Mesenchymal stem cell (in vitro differentiated cells and primary cell): ENCODE data around the gene FILIP1L.

ENCODE experiments used
- DNase-seq: peaks from one replicate; pipeline ENCODE4 v3.0.0-alpha.2; 2013
- H2AFZ ChIP-seq: one replicate; pipeline ENCODE4 v1.6.1; 2013; ENCODE audit warnings: low read depth, mild to moderate bottlenecking, control low read depth, inconsistent platforms, low read length, moderate library complexity
- H2AK5ac ChIP-seq: 2 replicates; pipeline ENCODE4 v1.6.1; 2013; ENCODE audit warnings: low read length, moderate library complexity, mild to moderate bottlenecking, inconsistent platforms; ENCODE audit not compliant: severe bottlenecking
- H2BK120ac ChIP-seq: one replicate; pipeline ENCODE4 v1.6.1; 2013; ENCODE audit warnings: low read depth, mild to moderate bottlenecking, inconsistent platforms, low read length, moderate library complexity
- H2BK12ac ChIP-seq, 2 experiments: one replicate each; pipeline ENCODE4 v1.6.1; 2013; ENCODE audit warnings: inconsistent platforms in 2 of 2, low read length in 2 of 2, mild to moderate bottlenecking in 2 of 2, moderate library complexity in 2 of 2, control low read depth in 1 of 2
- H2BK15ac ChIP-seq: one replicate; pipeline ENCODE4 v1.6.1; 2013; ENCODE audit warnings: mild to moderate bottlenecking, low read depth, inconsistent platforms; ENCODE audit not compliant: poor library complexity, severe bottlenecking
- H2BK5ac ChIP-seq: 2 replicates; pipeline ENCODE4 v1.6.1; 2013; ENCODE audit warnings: low read depth, mild to moderate bottlenecking, low read length, control low read depth, inconsistent platforms; ENCODE audit not compliant: poor library complexity, severe bottlenecking
- H3K14ac ChIP-seq, 2 experiments: one replicate each; pipeline ENCODE4 v1.6.1; 2013; ENCODE audit warnings: inconsistent platforms in 2 of 2, low read length in 2 of 2, control low read depth in 1 of 2, mild to moderate bottlenecking in 1 of 2, moderate library complexity in 1 of 2
- H3K18ac ChIP-seq, 2 experiments: one replicate each; pipeline ENCODE4 v1.6.1; 2013; ENCODE audit warnings: inconsistent platforms in 2 of 2, low read length in 2 of 2, control low read depth in 1 of 2, low read depth in 1 of 2, mild to moderate bottlenecking in 1 of 2
- H3K23ac ChIP-seq, 2 experiments: one replicate each; pipeline ENCODE4 v1.6.1; 2013; ENCODE audit warnings: inconsistent platforms in 2 of 2, low read length in 2 of 2, mild to moderate bottlenecking in 2 of 2, moderate library complexity in 2 of 2, control low read depth in 1 of 2
- H3K27ac ChIP-seq: 2 replicates; pipeline ENCODE4 v1.5.1; 2013; ENCODE audit warnings: mild to moderate bottlenecking, moderate library complexity, low read length, control low read depth, inconsistent platforms; ENCODE audit not compliant: poor library complexity, severe bottlenecking
- H3K27me3 ChIP-seq, 2 experiments: 2 replicates each; pipeline versions ENCODE4 v1.6.1 to v1.7.0; 2013; ENCODE audit warnings: low read length in 2 of 2, mild to moderate bottlenecking in 2 of 2, moderate library complexity in 2 of 2, control low read depth in 1 of 2, inconsistent platforms in 1 of 2; ENCODE audit not compliant: control insufficient read depth in 1 of 2, insufficient read depth in 1 of 2
- H3K36me3 ChIP-seq, 2 experiments: 2 replicates each; pipeline versions ENCODE4 v1.6.1 to v1.7.0; 2013; ENCODE audit warnings: low read length in 2 of 2, control low read depth in 1 of 2, inconsistent platforms in 1 of 2, low read depth in 1 of 2, mild to moderate bottlenecking in 1 of 2; ENCODE audit not compliant: insufficient read depth in 2 of 2, control insufficient read depth in 1 of 2
- H3K4ac ChIP-seq, 2 experiments: one replicate each; pipeline ENCODE4 v1.6.1; 2013; ENCODE audit warnings: inconsistent platforms in 2 of 2, low read length in 2 of 2, mild to moderate bottlenecking in 2 of 2, moderate library complexity in 2 of 2, control low read depth in 1 of 2, low read depth in 1 of 2
- H3K4me1 ChIP-seq: 2 replicates; pipeline ENCODE4 v1.6.1; 2013; ENCODE audit warnings: low read depth, low read length, control low read depth; ENCODE audit not compliant: control insufficient read depth, insufficient read depth
- H3K4me2 ChIP-seq: 2 replicates; pipeline ENCODE4 v1.6.1; 2013; ENCODE audit warnings: low read length, mild to moderate bottlenecking, inconsistent platforms; ENCODE audit not compliant: poor library complexity, severe bottlenecking
- H3K4me3 ChIP-seq, 2 experiments: 2 replicates each; pipeline versions ENCODE4 v1.5.1 to v1.7.0; 2013; ENCODE audit warnings: low read length in 2 of 2, mild to moderate bottlenecking in 2 of 2, control low read depth in 1 of 2, low read depth in 1 of 2; ENCODE audit not compliant: insufficient read depth in 1 of 2
- H3K79me1 ChIP-seq: replicated peaks from 2 replicates; pipeline ENCODE4 v1.6.1; 2013; ENCODE audit warnings: mild to moderate bottlenecking, control low read depth, low read length, inconsistent platforms; ENCODE audit not compliant: poor library complexity, severe bottlenecking
- H3K9ac ChIP-seq: 2 replicates; pipeline ENCODE4 v1.7.0; 2013; ENCODE audit warnings: mild to moderate bottlenecking, low read length, moderate library complexity
- H3K9me3 ChIP-seq: 2 replicates; pipeline ENCODE4 v1.7.0; 2013; ENCODE audit warnings: mild to moderate bottlenecking, low read length; ENCODE audit not compliant: control insufficient read depth
- H4K8ac ChIP-seq: one replicate; pipeline ENCODE4 v1.6.1; 2013; ENCODE audit warnings: inconsistent platforms, mild to moderate bottlenecking, low read length, moderate library complexity
- H4K91ac ChIP-seq: one replicate; pipeline ENCODE4 v1.6.1; 2013; ENCODE audit warnings: mild to moderate bottlenecking, low read length, inconsistent platforms
- WGBS: methylation state at CpG from one replicate; pipeline ENCODE4 v1.1.7; 2013; ENCODE audit warnings: mixed read lengths; 5-methylcytosine and 5-hydroxymethylcytosine counted together

FILIP1L gene

GRCh38 chr3:99952306-99952705 lies 162.0 kb downstream of the FILIP1L start:
- no peak overlapping the region for H4K8ac ChIP-seq
- DNase-seq: peak; percentile 63
- no peaks in the 10 kb centered on the region for H3K27me3 ChIP-seq
- H3K18ac ChIP-seq: no peak overlapping the region
- H2BK15ac ChIP-seq: no peak overlapping the region
- H3K14ac ChIP-seq: no peak overlapping the region
- no peak overlapping the region for H2BK12ac ChIP-seq
- no peak overlapping the region for H3K4me2 ChIP-seq
- H3K4ac ChIP-seq: no peak overlapping the region
- H3K4me1 ChIP-seq: peaks cover 5% of the 10 kb centered on the region
- no peak overlapping the region for H3K4me3 ChIP-seq
- peak overlapping the region; percentile 97 for H3K27ac ChIP-seq
- H3K79me1 ChIP-seq: peaks cover 8% of the 10 kb centered on the region
- H2AFZ ChIP-seq: no peak overlapping the region
- H3K23ac ChIP-seq: no peak overlapping the region
- H3K9me3 ChIP-seq: no peaks in the 10 kb centered on the region
- H2AK5ac ChIP-seq: no peak overlapping the region
- no peak overlapping the region for H3K9ac ChIP-seq
- no peak overlapping the region for H2BK5ac ChIP-seq
- H2BK120ac ChIP-seq: no peak overlapping the region
- H4K91ac ChIP-seq: no peak overlapping the region
- H3K36me3 ChIP-seq: no peaks in the 10 kb centered on the region
- 0% methylated on average over 1 of the region's 1 CpG for WGBS

DNA sequence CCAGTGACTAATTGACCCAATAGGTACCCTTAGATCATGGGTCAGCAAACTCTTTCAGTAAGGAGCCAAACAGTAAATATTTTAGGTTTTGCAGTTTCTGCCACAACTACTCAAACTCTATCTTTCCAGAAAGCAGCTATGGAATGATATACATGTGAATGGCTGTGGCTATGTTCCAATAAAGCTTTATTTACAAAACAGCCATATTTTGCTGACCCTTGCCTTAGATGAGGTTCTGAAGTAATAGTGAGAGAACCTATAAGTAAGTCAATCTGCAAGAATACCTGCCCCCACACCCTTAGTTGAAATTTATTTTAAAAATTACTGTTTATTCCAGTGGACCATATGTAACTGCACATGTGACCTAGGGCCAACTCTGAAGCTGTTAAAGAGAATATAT lies 162.6 kb downstream of the FILIP1L start:
- H4K8ac ChIP-seq: no peak overlapping the region
- H3K9me3 ChIP-seq: no peaks in the 10 kb centered on the region
- H3K4me3 ChIP-seq: no peak overlapping the region
- H3K27ac ChIP-seq: peak overlapping the region; percentile 97
- peaks cover 9% of the 10 kb centered on the region for H3K79me1 ChIP-seq
- H2BK5ac ChIP-seq: no peak overlapping the region
- H2BK120ac ChIP-seq: no peak overlapping the region
- H3K4me1 ChIP-seq: peaks cover 5% of the 10 kb centered on the region
- H3K14ac ChIP-seq: no peak overlapping the region
- H3K4me2 ChIP-seq: no peak overlapping the region
- H3K36me3 ChIP-seq: no peaks in the 10 kb centered on the region
- H2BK12ac ChIP-seq: no peak overlapping the region
- no peak overlapping the region for H3K4ac ChIP-seq
- no peak for DNase-seq
- H2BK15ac ChIP-seq: no peak overlapping the region
- no peak overlapping the region for H4K91ac ChIP-seq
- H3K9ac ChIP-seq: no peak overlapping the region
- no peak overlapping the region for H3K18ac ChIP-seq
- H2AFZ ChIP-seq: no peak overlapping the region
- no peaks in the 10 kb centered on the region for H3K27me3 ChIP-seq
- H3K23ac ChIP-seq: no peak overlapping the region
- peak overlapping the region; percentile 72 for H2AK5ac ChIP-seq

DNA sequence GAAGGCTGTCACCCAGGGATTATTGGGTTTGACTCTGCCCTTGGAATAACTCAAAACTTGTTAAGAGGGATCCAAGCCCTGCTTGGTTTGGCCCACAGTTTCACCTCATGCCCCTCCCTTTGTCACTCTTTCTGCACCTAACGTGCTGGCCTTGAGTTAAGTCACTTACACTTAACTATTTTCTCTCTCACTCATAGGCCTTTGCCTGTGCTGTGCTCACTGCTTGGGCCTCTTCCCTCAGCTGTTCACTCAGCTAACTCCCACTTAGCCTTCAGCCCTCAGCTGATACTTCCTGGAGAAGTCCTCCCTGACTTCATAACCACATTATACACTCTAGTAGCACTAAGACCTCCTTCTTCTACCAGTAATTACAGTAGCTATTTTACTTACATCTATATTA lies 163.4 kb downstream of the FILIP1L start:
- H2AK5ac ChIP-seq: peak overlapping the region; percentile 72
- H3K4ac ChIP-seq: no peak overlapping the region
- peaks cover 6% of the 10 kb centered on the region for H3K79me1 ChIP-seq
- peak overlapping the region; percentile 20 for H2BK5ac ChIP-seq
- H4K91ac ChIP-seq: peak overlapping the region; percentile 70
- peak overlapping the region; percentile 90 for H4K8ac ChIP-seq
- no peaks in the 10 kb centered on the region for H3K36me3 ChIP-seq
- no peak overlapping the region for H2BK15ac ChIP-seq
- no peak overlapping the region for H3K4me2 ChIP-seq
- no peak overlapping the region for H3K9ac ChIP-seq
- no peak overlapping the region for H2BK120ac ChIP-seq
- peak overlapping the region; percentile 44 to 77 for H3K18ac ChIP-seq
- H3K9me3 ChIP-seq: no peaks in the 10 kb centered on the region
- H3K23ac ChIP-seq: no peak overlapping the region
- H2AFZ ChIP-seq: no peak overlapping the region
- no peaks in the 10 kb centered on the region for H3K27me3 ChIP-seq
- no peak overlapping the region for H3K14ac ChIP-seq
- H3K4me3 ChIP-seq: no peak overlapping the region
- no peak for DNase-seq
- peaks cover 5% of the 10 kb centered on the region for H3K4me1 ChIP-seq
- peak overlapping the region; percentile 97 for H3K27ac ChIP-seq
- H2BK12ac ChIP-seq: peak overlapping the region in 1 of 2 experiments; percentile 94
- 91% methylated on average over 1 of the region's 1 CpG for WGBS

DNA sequence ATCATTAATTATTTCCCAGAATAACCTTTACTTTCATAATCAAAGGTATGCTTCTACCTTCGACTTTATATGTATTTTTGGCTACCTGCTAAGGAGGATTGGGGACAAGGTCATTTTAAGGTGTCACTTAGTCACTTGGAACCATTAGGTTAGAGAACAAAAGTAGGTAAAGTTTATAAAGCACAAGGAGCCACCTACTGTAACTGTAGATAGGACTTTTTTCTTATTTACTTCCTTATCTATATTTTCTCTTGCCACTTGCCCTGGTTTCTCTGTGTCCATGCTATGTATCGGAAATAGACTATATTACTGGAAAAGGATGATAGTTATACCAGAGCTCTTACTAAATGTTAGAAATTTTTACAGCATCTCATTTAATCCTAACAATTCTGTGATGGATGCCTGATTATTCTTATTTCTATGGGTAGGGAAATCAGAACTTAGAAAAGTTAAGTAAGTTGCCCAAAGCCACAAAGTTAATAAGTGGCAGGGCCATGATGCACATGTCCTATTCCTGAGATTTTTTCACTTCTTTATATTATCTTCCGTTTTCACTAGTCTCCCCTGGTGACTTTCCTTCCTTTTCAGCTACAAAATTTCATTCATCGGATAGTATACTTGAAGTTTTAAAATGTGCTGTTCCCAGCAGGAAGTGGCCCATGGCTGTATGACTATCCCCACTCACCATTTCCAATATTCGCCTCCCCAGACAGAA lies 164.2 kb downstream of the FILIP1L start:
- Histone ChIP-seq H2AFZ (no peak overlapping the region), H3K14ac (no peak overlapping the region), H4K8ac (no peak overlapping the region), H3K4me3 (no peak overlapping the region), H3K79me1 (peaks cover 6% of the 10 kb centered on the region), H2BK15ac (no peak overlapping the region), H2BK12ac (no peak overlapping the region), H2BK5ac (no peak overlapping the region), H3K4me1 (peaks cover 5% of the 10 kb centered on the region), H3K4ac (no peak overlapping the region), H3K23ac (no peak overlapping the region), H3K9ac (no peak overlapping the region), H3K18ac (no peak overlapping the region), H3K9me3 (no peaks in the 10 kb centered on the region), H3K36me3 (no peaks in the 10 kb centered on the region), H3K27me3 (no peaks in the 10 kb centered on the region), H4K91ac (no peak overlapping the region), H3K4me2 (peak overlapping the region; percentile 52), H2BK120ac (no peak overlapping the region), H3K27ac (peak overlapping the region; percentile 97), H2AK5ac (peak overlapping the region; percentile 75)
- no peak for DNase-seq
- 100% methylated on average over 3 of the region's 5 CpGs for WGBS
